Nephron (organoid): Measurements from ENCODE around the gene KMT2D.

Experiments
- H3K27ac Mint-ChIP-seq, 3 experiments: 2 replicates each; pipeline ENCODE4 v1.8.0; 2020; ENCODE audit warnings: mixed read lengths in 3 of 3, mild to moderate bottlenecking in 2 of 3, moderate library complexity in 1 of 3
- H3K27me3 Mint-ChIP-seq: 2 replicates; pipeline ENCODE4 v1.8.0; 2021; ENCODE audit warnings: low read depth, mild to moderate bottlenecking, moderate library complexity, mixed read lengths
- H3K36me3 Mint-ChIP-seq: 2 replicates; pipeline ENCODE4 v1.8.0; 2020; ENCODE audit warnings: low read depth, mixed read lengths
- H3K4me1 Mint-ChIP-seq: 2 replicates; pipeline ENCODE4 v1.8.0; 2020; ENCODE audit warnings: mixed read lengths
- H3K4me3 Mint-ChIP-seq, 3 experiments: 2 replicates each; pipeline ENCODE4 v1.8.0; 2020; ENCODE audit warnings: mild to moderate bottlenecking in 3 of 3, mixed read lengths in 3 of 3, moderate library complexity in 2 of 3
- H3K9me3 Mint-ChIP-seq: 2 replicates; pipeline ENCODE4 v1.8.0; 2020; ENCODE audit warnings: mixed read lengths
- TF ChIP-seq, protein P1 (sequence below), 3 experiments: fragments of 200-600 bp; sonication (generic); IDR thresholded peaks; one replicate each; pipeline ENCODE4 v1.5.0; 2021; ENCODE audit warnings: antibody characterized with exemption in 3 of 3; ENCODE audit not compliant: unreplicated experiment in 3 of 3

KMT2D gene

DNA sequence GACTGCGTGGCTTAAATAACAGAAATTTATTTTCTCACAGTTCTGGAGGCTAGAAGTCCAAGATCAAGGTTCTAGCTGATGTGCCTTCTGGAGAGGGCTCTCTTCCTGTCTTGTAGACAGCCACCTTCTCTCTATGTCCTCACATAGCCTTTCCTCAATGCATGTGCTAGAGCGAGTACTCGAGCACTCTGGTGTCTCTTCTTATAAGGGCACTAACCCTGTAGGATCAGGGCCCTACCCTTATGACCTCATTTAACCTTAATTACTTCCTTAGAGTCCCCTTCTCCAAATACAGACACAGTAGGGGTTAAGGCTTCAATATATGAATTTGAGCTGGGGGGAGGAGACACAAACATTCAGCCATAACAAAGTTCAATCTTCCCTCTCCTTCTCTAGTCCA lies 23.8 kb upstream of the KMT2D start:
- H3K27ac Mint-ChIP-seq: no peak overlapping the region
- no peaks in the 10 kb centered on the region for H3K9me3 Mint-ChIP-seq
- TF ChIP-seq, protein P1, sequence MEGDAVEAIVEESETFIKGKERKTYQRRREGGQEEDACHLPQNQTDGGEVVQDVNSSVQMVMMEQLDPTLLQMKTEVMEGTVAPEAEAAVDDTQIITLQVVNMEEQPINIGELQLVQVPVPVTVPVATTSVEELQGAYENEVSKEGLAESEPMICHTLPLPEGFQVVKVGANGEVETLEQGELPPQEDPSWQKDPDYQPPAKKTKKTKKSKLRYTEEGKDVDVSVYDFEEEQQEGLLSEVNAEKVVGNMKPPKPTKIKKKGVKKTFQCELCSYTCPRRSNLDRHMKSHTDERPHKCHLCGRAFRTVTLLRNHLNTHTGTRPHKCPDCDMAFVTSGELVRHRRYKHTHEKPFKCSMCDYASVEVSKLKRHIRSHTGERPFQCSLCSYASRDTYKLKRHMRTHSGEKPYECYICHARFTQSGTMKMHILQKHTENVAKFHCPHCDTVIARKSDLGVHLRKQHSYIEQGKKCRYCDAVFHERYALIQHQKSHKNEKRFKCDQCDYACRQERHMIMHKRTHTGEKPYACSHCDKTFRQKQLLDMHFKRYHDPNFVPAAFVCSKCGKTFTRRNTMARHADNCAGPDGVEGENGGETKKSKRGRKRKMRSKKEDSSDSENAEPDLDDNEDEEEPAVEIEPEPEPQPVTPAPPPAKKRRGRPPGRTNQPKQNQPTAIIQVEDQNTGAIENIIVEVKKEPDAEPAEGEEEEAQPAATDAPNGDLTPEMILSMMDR (IDR thresholded peaks at IDR 0.05; ENCODE audit: unreplicated experiment in 3 of 3): no peak
- H3K4me3 Mint-ChIP-seq: no peak overlapping the region
- H3K36me3 Mint-ChIP-seq: no peaks in the 10 kb centered on the region
- peaks cover 29% of the 10 kb centered on the region for H3K4me1 Mint-ChIP-seq
- H3K27me3 Mint-ChIP-seq: peaks cover 36% of the 10 kb centered on the region

DNA sequence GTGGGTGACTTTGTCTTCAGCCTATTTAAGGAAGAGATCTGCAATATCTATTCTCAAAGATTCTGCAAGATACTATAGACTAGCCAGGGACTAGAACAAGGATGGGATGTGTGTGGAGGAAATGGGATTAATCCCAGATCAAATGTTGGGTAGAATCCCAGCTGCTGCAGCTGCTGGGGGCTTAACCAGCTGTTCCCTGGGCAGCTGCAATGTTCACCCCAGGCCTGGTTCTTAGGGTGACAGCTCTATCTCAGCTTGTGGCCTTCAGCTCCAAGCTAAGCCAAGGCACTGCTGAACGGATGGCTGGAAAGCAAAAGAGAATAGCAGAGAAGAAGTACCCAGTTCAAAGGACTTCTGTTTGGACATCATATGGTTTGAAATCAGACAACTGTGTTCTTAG lies 19.2 kb upstream of the KMT2D start:
- Mint-ChIP-seq H3K9me3 (no peaks in the 10 kb centered on the region), H3K4me3 (no peak overlapping the region), H3K27ac (peak overlapping the region; percentile 21 to 57 (median 43)), H3K27me3 (peaks cover 4% of the 10 kb centered on the region), H3K36me3 (no peaks in the 10 kb centered on the region), H3K4me1 (peaks cover 21% of the 10 kb centered on the region)
- TF ChIP-seq, protein P1 (IDR thresholded peaks at IDR 0.05; ENCODE audit: unreplicated experiment in 3 of 3): no peak

DNA sequence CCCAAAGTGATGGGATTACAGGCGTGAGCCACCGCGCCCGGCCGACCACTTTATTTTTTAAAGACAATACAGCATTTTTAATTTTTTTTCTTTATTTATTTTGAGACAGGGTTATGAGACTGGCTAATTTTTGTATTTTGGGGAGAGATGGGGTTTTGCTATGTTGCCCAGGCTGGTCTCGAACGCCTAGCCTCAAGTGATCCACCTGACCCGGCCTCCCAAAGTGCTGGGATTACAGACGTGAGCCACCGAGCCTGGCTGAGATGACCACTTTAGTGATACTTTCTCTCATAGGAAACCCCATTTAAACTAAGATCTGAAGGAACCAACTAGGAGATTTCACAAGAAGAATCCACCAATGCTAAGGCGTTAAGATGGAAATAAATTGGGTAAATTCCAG lies 10.4 kb upstream of the KMT2D start:
- no peaks in the 10 kb centered on the region for H3K36me3 Mint-ChIP-seq
- peaks cover 20% of the 10 kb centered on the region for H3K4me1 Mint-ChIP-seq
- TF ChIP-seq, protein P1 (IDR thresholded peaks at IDR 0.05; ENCODE audit: unreplicated experiment in 3 of 3): no peak
- H3K27ac Mint-ChIP-seq: no peak overlapping the region
- no peaks in the 10 kb centered on the region for H3K9me3 Mint-ChIP-seq
- H3K27me3 Mint-ChIP-seq: peaks cover 13% of the 10 kb centered on the region
- H3K4me3 Mint-ChIP-seq: no peak overlapping the region

DNA sequence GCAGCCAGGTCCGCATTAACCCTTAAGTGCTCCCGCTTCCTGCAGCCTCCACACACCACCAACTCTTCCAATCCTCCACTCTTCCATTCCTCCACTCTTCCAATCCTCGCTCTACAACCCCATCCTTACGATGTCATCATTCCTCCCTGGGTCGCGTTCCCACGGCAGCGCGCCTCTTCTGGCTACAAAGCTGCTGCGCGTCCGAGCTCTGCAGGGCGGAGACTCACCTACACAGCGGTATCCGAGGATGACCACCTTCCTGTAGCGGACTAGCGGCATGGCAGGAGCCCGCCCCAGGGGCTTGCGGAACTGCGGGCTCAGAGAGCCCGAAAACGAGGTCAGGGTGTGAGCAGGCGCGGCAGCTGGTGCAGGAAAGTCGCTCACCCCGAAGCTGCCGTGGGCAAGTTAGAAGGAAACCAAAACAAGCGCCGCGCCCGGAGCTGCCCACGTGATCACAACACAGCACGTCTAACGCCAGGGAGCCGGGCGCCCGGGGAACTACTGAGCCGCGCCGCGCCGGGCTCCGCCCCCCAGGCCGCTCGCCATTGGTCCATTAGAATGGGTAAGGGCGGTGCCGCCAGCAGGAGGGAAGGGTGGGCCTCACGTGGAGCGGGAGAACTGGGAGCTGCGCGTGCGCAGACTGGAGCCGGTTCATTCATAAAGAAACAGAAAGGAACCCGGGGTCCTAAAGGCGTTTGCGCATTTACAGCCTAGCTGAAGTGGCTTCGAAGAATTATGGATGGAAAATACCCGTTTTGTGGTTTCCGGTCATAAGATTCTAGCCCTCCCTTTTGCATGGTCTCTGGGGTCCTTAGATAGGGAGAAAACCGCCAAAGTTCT lies 9.1 kb upstream of the KMT2D start, which contains the start of gene RHEBL1:
TSS of gene RHEBL1 (minus strand) at position 473 of the 840 bp plus-strand sequence. CDS start at position 279, 194 bp downstream.
- Mint-ChIP-seq H3K4me3 (peak within 1 kb of the TSS; percentile 88 to 93 (median 92)), H3K4me1 (peaks cover 20% of the 10 kb centered on the region), H3K27ac (peak within 1 kb of the TSS in 1 of 3 experiments; percentile 24), H3K9me3 (no peaks in the 10 kb centered on the region), H3K27me3 (peaks cover 13% of the 10 kb centered on the region), H3K36me3 (no peaks in the 10 kb centered on the region)
- TF ChIP-seq, protein P1 (IDR thresholded peaks at IDR 0.05; ENCODE audit: unreplicated experiment in 3 of 3): no peak

- Mint-ChIP-seq H3K4me3 (peak overlapping the region; percentile 88 to 93 (median 92)), H3K36me3 (no peaks in the 10 kb centered on the region), H3K4me1 (peaks cover 22% of the 10 kb centered on the region), H3K9me3 (no peaks in the 10 kb centered on the region), H3K27me3 (peaks cover 13% of the 10 kb centered on the region), H3K27ac (peak overlapping the region in 1 of 3 experiments; percentile 24)
- TF ChIP-seq, protein P1 (IDR thresholded peaks at IDR 0.05; ENCODE audit: unreplicated experiment in 3 of 3): no peak
These were observed 8.4 kb upstream of the KMT2D start for GRCh38 chr12:49068879-49069506.
